GM12878 (cell line): ENCODE data around the gene GRIK5. TPM values are rescaled to one million over a fixed set of nuclear protein-coding genes. Genes with fewer than 3 reads are reported as not detected.

Source experiments
- ATAC-seq: fragments of 200-7000 bp; cut with Tn5 transposase; 3 replicates; pipeline ENCODE4 v1.9.1; 2020; ENCODE audit warnings: mild to moderate bottlenecking, moderate library complexity
- BruUV-seq: library from RNA; stranded (reverse); fragments of 400-500 nt; replicated peaks from 2 replicates; lab custom pipeline; 2021; lab: Mats Ljungman, UMichigan
- CTCF ChIA-PET: fragments of 300-600 bp; sonication (Branson Sonifier 250); formaldehyde crosslinking; extraction: SDS; loops from one replicate; lab custom pipeline; 2021; ENCODE audit warnings: inconsistent platforms; lab: Yijun Ruan, JAX
- POLR2A ChIA-PET: fragments of 350-600 bp; formaldehyde crosslinking; extraction: SDS; loops from one replicate; lab custom pipeline; 2021; ENCODE audit warnings: inconsistent platforms; lab: Charles Lee
- RAD21 ChIA-PET: fragments of 300-600 bp; sonication (Branson Sonifier 250); formaldehyde crosslinking; loops from one replicate; lab custom pipeline; 2023; ENCODE audit warnings: antibody characterized with exemption; ENCODE audit not compliant: unreplicated experiment; lab: Charles Lee
- SMC1A ChIA-PET: fragments of 300-600 bp; sonication (Branson Sonifier 250); formaldehyde crosslinking; loops from one replicate; lab custom pipeline; 2023; ENCODE audit not compliant: unreplicated experiment, uncharacterized antibody; lab: Charles Lee
- DNase-seq: peaks from one replicate; pipeline ENCODE4 v3.0.0-alpha.2; 2011; ENCODE audit warnings: low read depth, low spot score
- FAIRE-seq: peaks from 3 replicates; lab custom pipeline; 2011; peaks lifted over from hg19 to GRCh38; lab: Jason Lieb, UNC
- H2AFZ ChIP-seq: 2 replicates; pipeline ENCODE4 v1.6.0; 2011; ENCODE audit warnings: low read depth, low read length, control low read depth; ENCODE audit not compliant: control insufficient read depth
- H3K27ac ChIP-seq: 2 replicates; pipeline ENCODE4 v1.5.1; 2011; ENCODE audit warnings: control low read depth; ENCODE audit not compliant: control insufficient read depth, insufficient read depth
- H3K27me3 ChIP-seq, 2 experiments: replicated peaks in 1 of 2; 2 replicates each; pipeline versions ENCODE4 v1.6.0 to v1.6.1; 2011; ENCODE audit warnings: low read length in 1 of 2; ENCODE audit not compliant: control insufficient read depth in 2 of 2, insufficient read depth in 2 of 2
- H3K36me3 ChIP-seq, 2 experiments: 2 replicates each; pipeline ENCODE4 v1.5.1; 2011; ENCODE audit warnings: low read length in 1 of 2; ENCODE audit not compliant: control insufficient read depth in 2 of 2, insufficient read depth in 2 of 2
- H3K4me1 ChIP-seq: 2 replicates; pipeline ENCODE4 v1.6.1; 2011; ENCODE audit warnings: mild to moderate bottlenecking, low read length, moderate library complexity, mixed read lengths; ENCODE audit not compliant: control insufficient read depth, insufficient read depth
- H3K4me2 ChIP-seq: 2 replicates; pipeline ENCODE4 v1.6.0; 2011; ENCODE audit warnings: control low read depth; ENCODE audit not compliant: control insufficient read depth, insufficient read depth
- H3K4me3 ChIP-seq: fragments of 200-600 bp; sonication (generic); 2 replicates; pipeline ENCODE4 v1.5.1; 2016
- H3K79me2 ChIP-seq: 2 replicates; pipeline ENCODE4 v1.6.0; 2011; ENCODE audit warnings: low read length; ENCODE audit not compliant: control insufficient read depth, insufficient read depth
- H3K9ac ChIP-seq: 2 replicates; pipeline ENCODE4 v1.8.0; 2011; ENCODE audit warnings: low read length, control low read depth, mixed read lengths; ENCODE audit not compliant: control insufficient read depth, insufficient read depth
- H3K9me3 ChIP-seq: replicated peaks from 3 replicates; pipeline ENCODE4 v1.5.1; 2011; ENCODE audit warnings: mild to moderate bottlenecking, low read length; ENCODE audit not compliant: control insufficient read depth, insufficient read depth
- H4K20me1 ChIP-seq: 2 replicates; pipeline ENCODE4 v1.6.0; 2011; ENCODE audit not compliant: control insufficient read depth, insufficient read depth
- CBX3 ChIP-seq: fragments of 200-600 bp; sonication (generic); IDR thresholded peaks from 2 replicates; pipeline ENCODE4 v1.6.1; 2016; ENCODE audit warnings: low read depth, borderline replicate concordance
- CREB1 ChIP-seq: IDR thresholded peaks from 2 replicates; pipeline ENCODE4 v1.6.1; 2012; ENCODE audit warnings: low read depth, mild to moderate bottlenecking, inconsistent platforms
- DPF2 ChIP-seq: fragments of 450-650 bp; IDR thresholded peaks from 2 replicates; pipeline ENCODE4 v1.6.1; 2017; ENCODE audit warnings: mild to moderate bottlenecking
- EED ChIP-seq: sonication (generic); IDR thresholded peaks from 2 replicates; pipeline ENCODE4 v1.6.1; 2016; ENCODE audit warnings: antibody characterized with exemption, low read depth
- FOXM1 ChIP-seq: IDR thresholded peaks from 2 replicates; pipeline ENCODE4 v1.6.1; 2012; ENCODE audit warnings: low read depth, mild to moderate bottlenecking, inconsistent platforms, low read length, moderate library complexity
- IRF4 ChIP-seq: IDR thresholded peaks from 2 replicates; pipeline ENCODE4 v1.6.1; 2011; ENCODE audit warnings: low read depth, low read length
- KAT2A ChIP-seq: conservative IDR thresholded peaks from 2 replicates; pipeline ENCODE4 v1.6.1; 2011; ENCODE audit warnings: low read depth, low read length; ENCODE audit not compliant: control insufficient read depth
- NR2F1 ChIP-seq: fragments of 450-650 bp; conservative IDR thresholded peaks from 2 replicates; pipeline ENCODE4 v1.6.1; 2017; ENCODE audit warnings: mild to moderate bottlenecking
- POLR2A ChIP-seq: IDR thresholded peaks from 2 replicates; pipeline ENCODE4 v1.6.1; 2011; ENCODE audit warnings: low read depth, mild to moderate bottlenecking, low read length
- RB1 ChIP-seq: fragments of 450-650 bp; formaldehyde crosslinking; IDR thresholded peaks from 2 replicates; pipeline ENCODE4 v1.6.1; 2017; ENCODE audit warnings: mild to moderate bottlenecking, borderline replicate concordance
- RFX5 ChIP-seq: IDR thresholded peaks from 2 replicates; pipeline ENCODE4 v1.6.1; 2011; ENCODE audit warnings: low read depth, low read length, improper control_type of control experiment
- SIN3A ChIP-seq: IDR thresholded peaks from 2 replicates; pipeline ENCODE4 v1.6.1; 2012; ENCODE audit warnings: low read depth, low read length, improper control_type of control experiment
- SP1 ChIP-seq: IDR thresholded peaks from one replicate; pipeline ENCODE4 v1.6.1; 2011; ENCODE audit warnings: low read depth, low read length
- SRF ChIP-seq, 2 experiments: IDR thresholded peaks; 2 replicates each; pipeline ENCODE4 v1.6.1; 2011; ENCODE audit warnings: low read depth in 2 of 2, low read length in 2 of 2, mild to moderate bottlenecking in 1 of 2, moderate library complexity in 1 of 2
- TAF1 ChIP-seq: IDR thresholded peaks from 2 replicates; pipeline ENCODE4 v1.6.1; 2011; ENCODE audit warnings: mild to moderate bottlenecking, low read depth, low read length, borderline replicate concordance
- TARDBP ChIP-seq: IDR thresholded peaks from 2 replicates; pipeline ENCODE4 v1.6.1; 2016; ENCODE audit warnings: borderline replicate concordance
- ZNF622 ChIP-seq: fragments of 450-650 bp; IDR thresholded peaks from 2 replicates; pipeline ENCODE4 v1.6.1; 2017; ENCODE audit warnings: mild to moderate bottlenecking, inconsistent platforms
- ZNF687 ChIP-seq: fragments of 450-650 bp; IDR thresholded peaks from 2 replicates; pipeline ENCODE4 v1.6.1; 2017; ENCODE audit warnings: mild to moderate bottlenecking, moderate library complexity
- WGBS: methylation state at CpG from one replicate; pipeline ENCODE4 v1.1.6; 2016; ENCODE audit warnings: low lambda C conversion rate; ENCODE audit not compliant: insufficient replicate concordance, insufficient coverage; ENCODE audit errors: missing lambda C conversion rate; 5-methylcytosine and 5-hydroxymethylcytosine counted together
- in situ Hi-C: fragments of 300-500 bp; cut with MboI; formaldehyde crosslinking; loops from 9 replicates; pipeline ENCODE4 v1.14.3; 2018; ENCODE audit warnings: mixed read lengths
- intact Hi-C: fragments of 100-400 bp; cut with micrococcal nuclease; formaldehyde crosslinking; loops from one replicate; pipeline ENCODE4 v1.14.2; 2022; ENCODE audit not compliant: unreplicated experiment
- polyA plus RNA-seq, 11 experiments: library from polyadenylated mRNA; depleted of rRNA in 4 of 11; unstranded in 6 of 11; stranded (reverse) in 5 of 11; fragments of >200 nt; fragmentation: Nextera tagmentation in 4 of 11; fragmentation: Illumina TruSeq in 1 of 11; extraction: Ambion mirVana in 4 of 11; extraction: Trizol in 1 of 11; gene quantifications; 1 replicate in 1 of 11; 2 replicates in 10 of 11; pipeline versions ENCODE4 v1.2.1 to v1.2.3, GENCODE V29; 2011 to 2016; ENCODE audit warnings: inconsistent platforms in 2 of 11, missing spikeins in 2 of 11, low read depth in 1 of 11
- total RNA-seq, 4 experiments: library from RNA; depleted of rRNA in 3 of 4; stranded (reverse); fragments of >200 nt in 3 of 4; fragmentation: Illumina TruSeq in 1 of 4; extraction: Trizol in 1 of 4; gene quantifications; 2 replicates each; pipeline versions ENCODE4 v1.2.1 to v1.2.3, GENCODE V29; 2013 to 2021
- TF ChIP-seq, protein P1 (sequence below): IDR thresholded peaks from 2 replicates; pipeline ENCODE4 v1.6.1; 2012; ENCODE audit warnings: low read depth, low read length, improper control_type of control experiment
- TF ChIP-seq, protein P2 (sequence below): fragments of 450-650 bp; IDR thresholded peaks from 2 replicates; pipeline ENCODE4 v1.6.1; 2014; ENCODE audit warnings: mild to moderate bottlenecking

Gene GRIK5
- total and polyA plus RNA-seq, 10 of the 15 experiments (the other 5 are each of a cell fraction or from before 2014, with no cell fraction given), result 0.03 to 0.23 (median 0.07) TPM; not detected in 3

DNA sequence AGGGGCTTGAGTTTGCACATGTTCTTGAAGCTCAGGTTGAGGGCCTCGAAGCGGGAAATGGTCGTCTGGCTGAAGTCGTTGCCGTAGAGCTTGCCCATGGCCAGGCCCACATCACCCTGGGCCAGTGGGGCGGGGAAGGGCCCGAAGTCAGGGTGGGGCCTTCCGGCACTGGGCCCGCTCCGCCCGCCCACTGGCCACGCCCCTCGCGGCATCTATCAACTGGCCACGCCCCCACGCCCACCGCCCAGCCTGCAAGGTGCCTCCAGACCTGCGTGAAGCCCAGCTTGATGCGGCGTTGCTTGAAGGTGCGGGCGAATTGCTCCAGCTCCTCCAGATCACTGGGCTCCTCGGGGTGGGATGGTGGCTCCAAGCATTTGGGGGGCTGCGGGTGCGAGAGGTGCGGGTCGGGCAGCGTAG, 25.8 kb upstream of the GRIK5 start (continued):
- no peak for TF ChIP-seq TARDBP
- TF ChIP-seq EED, result no peak
- no peak for TF ChIP-seq RB1
- no peak for TF ChIP-seq SRF (IDR thresholded peaks at IDR 0.05; ENCODE audit: low read depth in 2 of 2, low read length in 2 of 2)
- no peak for TF ChIP-seq CBX3

DNA sequence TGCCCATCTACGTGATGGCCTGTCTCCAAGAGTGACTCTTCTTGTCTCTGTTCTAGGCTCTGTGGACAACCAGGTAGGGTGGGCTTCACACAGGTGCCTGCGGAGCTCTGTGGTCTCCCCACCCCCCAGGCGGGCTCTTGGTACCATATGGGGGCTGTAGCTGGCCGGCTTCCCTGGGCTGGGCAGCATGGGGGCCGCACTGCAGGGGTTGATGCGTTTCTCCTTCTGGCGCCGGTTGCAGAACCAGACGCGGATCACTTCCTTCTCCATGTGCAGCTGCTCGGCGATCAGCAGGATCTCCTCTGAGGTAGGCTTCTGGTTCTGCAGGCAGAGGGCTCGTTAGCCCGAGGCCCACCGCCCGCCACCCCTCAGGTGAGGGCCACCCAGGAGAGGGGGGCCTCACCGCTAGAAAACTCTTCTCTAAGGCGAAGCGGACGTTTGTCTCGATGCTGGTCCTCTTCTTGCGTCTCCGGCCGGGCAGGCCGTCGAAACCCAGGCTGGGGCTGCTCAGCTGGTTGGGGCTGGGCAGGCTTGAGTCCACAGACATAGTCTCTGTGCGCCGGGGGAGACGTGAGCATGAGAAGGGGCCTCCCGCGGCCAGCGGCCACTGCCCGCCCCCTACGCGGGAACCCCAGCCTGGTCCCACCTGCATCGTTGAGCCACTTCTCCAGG, 25.3 kb upstream of the GRIK5 start:
- no peak overlapping the region for H2AFZ ChIP-seq
- FAIRE-seq (no peak), DNase-seq (no peak), ATAC-seq (no peak)
- no peak overlapping the region for H3K27ac ChIP-seq
- H4K20me1 ChIP-seq, result no peaks in the 10 kb centered on the region
- H3K79me2 ChIP-seq, result no peaks in the 10 kb centered on the region
- CTCF ChIA-PET, result interaction anchor here (0.6 to 1.6 kb wide), 3 partner anchors 19 to 149 kb away, joined by 3 to 4 read pairs (median 3); no protein-coding TSS in a partner anchor
- intact Hi-C loops (no loop called here), in situ Hi-C loops (no loop called here)
- H3K4me2 ChIP-seq, result no peak overlapping the region
- H3K4me3 ChIP-seq, result no peak overlapping the region
- H3K9me3 ChIP-seq, result no peaks in the 10 kb centered on the region
- RAD21 ChIA-PET, result no interaction called here
- WGBS, result 96% methylated on average over 36 of the region's 36 CpGs
- H3K27me3 ChIP-seq, result no peaks in the 10 kb centered on the region
- SMC1A ChIA-PET, result interaction anchor here (0.6 kb wide), 1 partner anchor 306 kb away, joined by 3 read pairs; no protein-coding TSS in a partner anchor
- no peak overlapping the region for H3K9ac ChIP-seq
- H3K36me3 ChIP-seq, result peaks cover 32 to 39% of the 10 kb centered on the region in 2 experiments
- BruUV-seq, result no TSS peak
- peaks cover 16% of the 10 kb centered on the region for H3K4me1 ChIP-seq
- POLR2A ChIA-PET, result interaction anchor here (1.1 kb wide), 1 partner anchor 19 kb away, joined by 3 read pairs; no protein-coding TSS in a partner anchor
- TF ChIP-seq TAF1 (no peak), DPF2 (no peak), CREB1 (no peak), SIN3A (no peak), KAT2A (no peak), ZNF622 (no peak), RFX5 (no peak), NR2F1 (no peak), SP1 (no peak), ZNF687 (no peak), EED (no peak), POLR2A (no peak), FOXM1 (no peak), IRF4 (no peak)
- TF ChIP-seq, protein P1, sequence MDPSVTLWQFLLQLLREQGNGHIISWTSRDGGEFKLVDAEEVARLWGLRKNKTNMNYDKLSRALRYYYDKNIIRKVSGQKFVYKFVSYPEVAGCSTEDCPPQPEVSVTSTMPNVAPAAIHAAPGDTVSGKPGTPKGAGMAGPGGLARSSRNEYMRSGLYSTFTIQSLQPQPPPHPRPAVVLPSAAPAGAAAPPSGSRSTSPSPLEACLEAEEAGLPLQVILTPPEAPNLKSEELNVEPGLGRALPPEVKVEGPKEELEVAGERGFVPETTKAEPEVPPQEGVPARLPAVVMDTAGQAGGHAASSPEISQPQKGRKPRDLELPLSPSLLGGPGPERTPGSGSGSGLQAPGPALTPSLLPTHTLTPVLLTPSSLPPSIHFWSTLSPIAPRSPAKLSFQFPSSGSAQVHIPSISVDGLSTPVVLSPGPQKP, result no peak
- TF ChIP-seq, protein P2, sequence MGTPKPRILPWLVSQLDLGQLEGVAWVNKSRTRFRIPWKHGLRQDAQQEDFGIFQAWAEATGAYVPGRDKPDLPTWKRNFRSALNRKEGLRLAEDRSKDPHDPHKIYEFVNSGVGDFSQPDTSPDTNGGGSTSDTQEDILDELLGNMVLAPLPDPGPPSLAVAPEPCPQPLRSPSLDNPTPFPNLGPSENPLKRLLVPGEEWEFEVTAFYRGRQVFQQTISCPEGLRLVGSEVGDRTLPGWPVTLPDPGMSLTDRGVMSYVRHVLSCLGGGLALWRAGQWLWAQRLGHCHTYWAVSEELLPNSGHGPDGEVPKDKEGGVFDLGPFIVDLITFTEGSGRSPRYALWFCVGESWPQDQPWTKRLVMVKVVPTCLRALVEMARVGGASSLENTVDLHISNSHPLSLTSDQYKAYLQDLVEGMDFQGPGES, result no peak
